ENCODE measurements around the gene FAF1.

Gene FAF1

DNA sequence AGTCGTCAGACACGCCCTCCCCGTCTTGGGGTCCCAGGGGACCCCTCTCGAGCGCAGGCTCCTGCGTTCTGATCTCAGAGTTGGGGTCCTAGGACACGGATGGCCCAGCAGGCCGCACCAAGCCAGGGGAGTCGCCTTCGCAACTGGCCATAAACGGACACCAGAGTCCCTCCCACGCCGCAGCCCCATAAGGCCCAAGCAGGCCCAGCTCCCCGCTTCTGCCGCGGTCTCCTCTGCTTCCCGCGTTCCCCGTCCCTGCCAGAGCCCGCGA lies 537.5 kb downstream of the FAF1 start:
- H3K27ac ChIP-seq, result no peak overlapping the region
- peak overlapping the region; percentile 63 for H3K4me3 ChIP-seq
- TF ChIP-seq, protein P1, sequence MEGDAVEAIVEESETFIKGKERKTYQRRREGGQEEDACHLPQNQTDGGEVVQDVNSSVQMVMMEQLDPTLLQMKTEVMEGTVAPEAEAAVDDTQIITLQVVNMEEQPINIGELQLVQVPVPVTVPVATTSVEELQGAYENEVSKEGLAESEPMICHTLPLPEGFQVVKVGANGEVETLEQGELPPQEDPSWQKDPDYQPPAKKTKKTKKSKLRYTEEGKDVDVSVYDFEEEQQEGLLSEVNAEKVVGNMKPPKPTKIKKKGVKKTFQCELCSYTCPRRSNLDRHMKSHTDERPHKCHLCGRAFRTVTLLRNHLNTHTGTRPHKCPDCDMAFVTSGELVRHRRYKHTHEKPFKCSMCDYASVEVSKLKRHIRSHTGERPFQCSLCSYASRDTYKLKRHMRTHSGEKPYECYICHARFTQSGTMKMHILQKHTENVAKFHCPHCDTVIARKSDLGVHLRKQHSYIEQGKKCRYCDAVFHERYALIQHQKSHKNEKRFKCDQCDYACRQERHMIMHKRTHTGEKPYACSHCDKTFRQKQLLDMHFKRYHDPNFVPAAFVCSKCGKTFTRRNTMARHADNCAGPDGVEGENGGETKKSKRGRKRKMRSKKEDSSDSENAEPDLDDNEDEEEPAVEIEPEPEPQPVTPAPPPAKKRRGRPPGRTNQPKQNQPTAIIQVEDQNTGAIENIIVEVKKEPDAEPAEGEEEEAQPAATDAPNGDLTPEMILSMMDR (IDR thresholded peaks at IDR 0.05), result no peak
- no peak for DNase-seq (ENCODE audit: low spot score)

DNA sequence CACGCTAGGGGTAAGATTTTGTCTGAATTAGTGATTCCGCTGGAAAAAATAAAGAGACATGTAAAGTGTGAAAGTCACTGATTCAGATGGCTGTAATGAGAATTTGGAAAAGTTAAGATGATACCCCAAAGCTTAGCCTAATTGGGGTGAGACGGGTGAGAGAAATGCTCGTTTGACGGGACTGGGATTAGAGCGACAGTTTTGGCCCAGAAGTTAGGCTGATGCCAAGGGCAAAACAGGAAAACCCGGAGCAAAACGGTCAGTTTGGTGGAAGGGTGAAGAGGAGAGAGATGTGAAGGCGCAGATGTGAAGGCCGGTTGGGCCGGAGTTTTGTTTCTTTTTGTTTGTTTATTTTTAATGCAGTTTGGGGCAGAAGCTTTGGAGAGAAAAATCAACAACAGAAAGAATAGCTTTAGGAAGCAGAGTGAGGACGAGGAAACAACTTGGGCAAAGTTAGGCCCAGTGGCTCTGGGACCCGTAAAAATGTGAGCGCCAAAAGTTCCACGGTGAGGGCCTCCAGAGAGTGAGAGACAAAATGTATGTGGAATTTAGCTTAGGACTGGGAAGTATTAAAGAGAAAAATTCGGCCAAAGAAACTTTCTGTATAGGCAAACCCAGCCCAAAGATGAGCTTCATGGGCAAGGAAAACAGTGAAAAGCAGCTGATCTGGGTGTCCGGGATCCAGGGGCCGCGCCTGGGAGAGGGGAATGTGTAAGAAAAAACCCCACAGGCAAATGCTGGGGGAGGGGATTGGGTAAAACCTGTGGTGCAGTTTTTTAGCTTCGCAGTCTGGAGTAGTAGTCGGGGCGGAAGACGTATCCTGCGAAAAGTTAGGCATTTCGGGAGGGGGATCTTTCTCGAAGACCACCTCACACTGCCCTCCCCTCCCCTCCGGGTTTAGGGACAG lies 538.0 kb downstream of the FAF1 start:
- H3K4me3 ChIP-seq, result no peak overlapping the region
- no peak overlapping the region for H3K27ac ChIP-seq
- no peak for DNase-seq (ENCODE audit: low spot score)
- TF ChIP-seq, protein P1 (IDR thresholded peaks at IDR 0.05), result no peak

- H3K27ac ChIP-seq, result no peak overlapping the region
- no peak for DNase-seq (ENCODE audit: low spot score)
- peak overlapping the region; percentile 43 for H3K4me3 ChIP-seq
These were observed 538.7 kb downstream of the FAF1 start for GRCh38 chr1:50421366-50421748.

GRCh38 chr1:50420689-50421365 lies 539.2 kb downstream of the FAF1 start:
- no peak for DNase-seq (ENCODE audit: low spot score)
- TF ChIP-seq, protein P1 (IDR thresholded peaks at IDR 0.05), result no peak
- H3K4me3 ChIP-seq, result peak overlapping the region; percentile 43
- no peak overlapping the region for H3K27ac ChIP-seq

More at GRCh38 chr1:50421366-50421748, 538.7 kb downstream of the FAF1 start:
- TF ChIP-seq, protein P1 (IDR thresholded peaks at IDR 0.05), result no peak

DNA sequence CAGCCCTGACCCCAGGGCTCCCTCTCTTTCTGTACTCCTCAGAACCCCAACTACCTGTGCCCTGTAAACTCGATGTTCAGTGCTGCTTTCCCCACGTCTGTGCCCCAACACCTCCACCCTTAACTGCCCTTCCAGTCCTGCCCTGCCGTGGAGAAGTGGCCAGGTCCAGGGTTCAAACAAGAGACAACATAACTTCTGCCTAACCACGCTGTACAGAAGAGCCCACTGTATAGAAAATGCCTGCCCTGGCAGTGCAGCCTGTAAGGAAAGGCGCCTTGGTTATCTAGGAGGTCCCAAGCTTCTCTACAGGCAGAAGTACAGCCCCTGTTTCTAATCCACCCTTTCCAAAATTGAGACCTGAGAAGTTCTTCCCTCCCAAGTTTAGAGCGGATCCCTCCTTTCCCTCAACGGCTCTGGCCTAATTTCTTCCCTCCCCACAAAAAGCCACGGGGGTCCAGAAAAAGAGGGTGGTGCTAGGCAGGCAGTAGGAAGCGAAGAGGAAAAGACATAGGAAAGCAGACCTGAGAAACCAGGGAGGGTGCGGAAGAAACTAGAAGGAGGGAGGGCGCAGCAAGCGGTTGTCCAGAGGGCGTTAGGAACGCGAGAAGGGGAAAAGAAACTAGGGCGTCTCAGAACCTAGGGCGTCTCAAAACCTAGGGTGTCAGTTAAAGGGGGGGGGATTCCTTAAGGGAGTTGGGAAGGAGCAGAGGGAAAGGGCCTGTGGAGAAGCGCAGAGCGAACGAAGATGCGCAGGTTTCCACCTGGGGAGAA lies 540.0 kb downstream of the FAF1 start:
- Histone ChIP-seq H3K4me3 (peak overlapping the region; percentile 43), H3K27ac (no peak overlapping the region)
- DNase-seq (ENCODE audit: low spot score), result no peak
- TF ChIP-seq, protein P1 (IDR thresholded peaks at IDR 0.05), result no peak

GRCh38 chr1:50419192-50419906 lies 540.7 kb downstream of the FAF1 start:
- DNase-seq (ENCODE audit: low spot score), result no peak
- TF ChIP-seq, protein P1 (IDR thresholded peaks at IDR 0.05), result no peak
- Histone ChIP-seq H3K27ac (no peak overlapping the region), H3K4me3 (peak overlapping the region; percentile 61)

All from coronary artery (tissue), 2 donors.